HG03135 (cell line): Measurements from ENCODE around the gene HOXD3.

Experiments used
- ATAC-seq: cut with Tn5 transposase; IDR thresholded peaks from one replicate; pipeline ENCODE4 v1.9.1; 2021; ENCODE audit warnings: mild to moderate bottlenecking, moderate library complexity; ENCODE audit not compliant: unreplicated experiment

HOXD3 gene

GRCh38 chr2:176132205-176133171 lies 24.6 kb upstream of the HOXD3 start:
- ATAC-seq, result no peak

- ATAC-seq, result no peak
Measured at GRCh38 chr2:176133389-176133788, 23.7 kb upstream of the HOXD3 start.

DNA sequence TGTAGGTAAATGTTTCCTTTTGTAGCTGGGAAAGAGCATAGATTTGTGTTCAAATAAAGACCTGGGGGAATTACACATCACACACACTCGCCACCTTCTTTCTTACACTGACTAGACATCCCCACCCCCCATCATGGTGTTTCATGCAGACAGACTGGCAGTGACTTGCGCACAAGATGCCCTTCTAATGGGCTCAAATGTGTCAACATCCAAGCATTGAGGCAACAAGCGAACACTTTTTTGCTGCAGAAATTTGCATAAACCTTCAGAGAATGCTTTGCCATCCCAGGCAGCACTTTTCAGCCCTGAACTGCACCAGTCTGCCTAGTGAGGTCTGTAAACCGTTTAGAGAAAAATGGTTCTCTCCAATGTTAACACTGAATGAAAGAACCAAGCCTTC lies 23.1 kb upstream of the HOXD3 start:
- ATAC-seq, result no peak

DNA sequence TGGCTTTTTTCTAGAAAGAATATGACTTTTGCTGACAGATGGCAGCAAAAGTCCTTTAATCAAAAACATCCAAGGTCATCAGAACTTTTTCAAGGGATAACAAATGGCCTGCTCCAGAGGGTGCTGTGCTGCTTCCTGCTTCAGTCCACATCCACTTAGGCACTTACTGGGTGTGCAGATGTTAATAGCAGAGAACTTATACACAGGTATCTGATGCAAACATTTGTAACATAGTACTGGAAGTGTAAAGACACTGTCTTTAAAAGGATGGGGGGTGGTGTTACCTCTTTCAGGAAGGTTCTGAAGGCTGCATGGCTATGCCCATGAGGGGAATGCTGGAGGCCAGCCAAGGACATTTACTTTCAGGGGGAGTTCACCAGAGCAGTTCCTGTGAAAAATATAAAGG lies 22.1 kb upstream of the HOXD3 start:
- no peak for ATAC-seq

DNA sequence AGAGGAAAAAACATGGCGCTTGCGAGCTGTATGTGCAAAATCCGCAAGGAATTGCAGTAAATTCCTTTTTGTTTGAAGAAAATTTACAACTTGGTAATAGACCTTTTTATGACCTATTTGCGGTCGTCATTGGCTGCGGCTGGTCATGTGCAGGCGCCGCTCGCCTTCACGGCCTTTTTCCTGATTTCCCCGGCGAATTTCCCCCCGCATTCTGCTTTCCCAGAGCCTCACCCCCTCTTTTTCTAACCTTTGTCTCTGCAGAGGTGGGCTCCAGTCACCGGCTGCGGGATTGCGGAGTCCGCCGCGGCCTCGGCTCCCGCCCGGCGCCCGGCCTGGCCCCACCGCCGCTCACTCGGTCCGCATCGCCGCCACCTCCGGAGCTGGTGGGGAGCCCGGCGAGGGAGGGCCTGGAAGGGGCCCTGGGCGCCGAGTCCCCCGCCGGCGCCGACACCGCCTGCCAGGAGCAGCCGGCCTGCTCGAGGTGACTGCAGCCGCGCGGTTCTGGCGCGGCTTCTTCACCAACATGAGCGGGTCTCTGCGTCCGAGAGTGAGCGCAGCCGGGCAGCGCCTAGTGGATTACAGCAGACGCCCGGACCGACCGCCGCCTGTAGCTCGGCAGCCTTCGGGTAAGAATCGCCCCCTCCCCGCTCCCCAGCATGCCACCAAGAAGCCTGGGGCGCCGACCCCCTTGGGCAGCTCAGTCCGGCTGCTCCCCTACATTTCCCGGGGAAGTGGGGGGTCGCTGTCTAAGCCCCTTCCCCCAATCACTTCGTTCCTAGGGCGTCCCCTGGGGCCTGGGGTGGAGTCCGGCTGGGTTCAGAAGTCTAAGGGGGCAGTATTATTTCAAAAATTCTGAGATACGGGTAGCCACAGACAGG lies 20.5 kb upstream of the HOXD3 start:
- no peak for ATAC-seq

DNA sequence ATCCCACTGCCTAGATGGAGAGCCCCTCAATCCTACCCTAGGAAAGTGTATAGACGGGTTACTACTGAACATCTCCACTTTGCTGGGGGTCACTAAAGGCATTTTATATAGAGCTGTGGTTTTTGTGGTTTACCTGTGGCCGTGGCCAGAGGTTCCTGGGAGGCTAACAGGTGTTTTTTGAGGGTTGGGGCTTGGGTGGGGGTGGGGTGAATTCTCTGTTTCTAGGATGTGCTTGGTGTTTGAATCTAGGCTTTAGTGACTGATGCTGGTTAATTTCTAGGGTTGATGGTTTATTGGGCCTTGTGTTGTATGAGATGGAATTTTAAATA lies 19.9 kb upstream of the HOXD3 start:
- no peak for ATAC-seq

DNA sequence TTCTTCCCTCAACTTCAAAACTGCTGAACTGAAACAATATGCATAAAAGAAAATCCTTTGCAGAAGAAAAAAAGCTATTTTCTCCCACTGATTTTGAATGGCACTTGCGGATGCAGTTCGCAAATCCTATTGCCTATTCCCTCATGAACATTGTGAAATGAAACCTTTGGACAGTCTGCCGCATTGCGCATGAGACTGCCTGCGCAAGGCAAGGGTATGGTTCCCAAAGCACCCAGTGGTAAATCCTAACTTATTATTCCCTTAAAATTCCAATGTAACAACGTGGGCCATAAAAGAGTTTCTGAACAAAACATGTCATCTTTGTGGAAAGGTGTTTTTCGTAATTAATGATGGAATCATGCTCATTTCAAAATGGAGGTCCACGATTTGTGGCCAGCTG lies 19.2 kb upstream of the HOXD3 start:
- ATAC-seq, result no peak

DNA sequence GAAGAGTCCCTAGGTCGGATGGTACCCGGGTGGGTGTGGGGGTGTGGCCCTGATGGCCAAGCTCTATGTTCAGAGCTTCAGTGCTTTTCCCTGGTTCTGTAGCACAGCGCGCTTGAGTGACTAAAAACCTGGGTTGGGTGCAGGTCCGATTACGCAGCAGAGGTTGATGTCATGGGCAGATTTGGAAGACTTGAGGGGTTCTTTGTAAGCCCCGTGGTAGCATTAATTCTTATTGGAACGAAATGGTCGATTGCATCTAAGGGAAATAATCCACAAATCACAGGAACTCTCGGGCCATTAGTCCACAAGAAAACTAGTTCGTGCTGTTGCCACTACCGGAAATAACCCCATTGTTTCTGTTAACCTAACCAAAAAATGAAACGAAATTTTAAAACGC lies 18.6 kb upstream of the HOXD3 start:
- ATAC-seq, result no peak

GRCh38 chr2:176138923-176139660 lies 18.0 kb upstream of the HOXD3 start:
- ATAC-seq, result no peak

DNA sequence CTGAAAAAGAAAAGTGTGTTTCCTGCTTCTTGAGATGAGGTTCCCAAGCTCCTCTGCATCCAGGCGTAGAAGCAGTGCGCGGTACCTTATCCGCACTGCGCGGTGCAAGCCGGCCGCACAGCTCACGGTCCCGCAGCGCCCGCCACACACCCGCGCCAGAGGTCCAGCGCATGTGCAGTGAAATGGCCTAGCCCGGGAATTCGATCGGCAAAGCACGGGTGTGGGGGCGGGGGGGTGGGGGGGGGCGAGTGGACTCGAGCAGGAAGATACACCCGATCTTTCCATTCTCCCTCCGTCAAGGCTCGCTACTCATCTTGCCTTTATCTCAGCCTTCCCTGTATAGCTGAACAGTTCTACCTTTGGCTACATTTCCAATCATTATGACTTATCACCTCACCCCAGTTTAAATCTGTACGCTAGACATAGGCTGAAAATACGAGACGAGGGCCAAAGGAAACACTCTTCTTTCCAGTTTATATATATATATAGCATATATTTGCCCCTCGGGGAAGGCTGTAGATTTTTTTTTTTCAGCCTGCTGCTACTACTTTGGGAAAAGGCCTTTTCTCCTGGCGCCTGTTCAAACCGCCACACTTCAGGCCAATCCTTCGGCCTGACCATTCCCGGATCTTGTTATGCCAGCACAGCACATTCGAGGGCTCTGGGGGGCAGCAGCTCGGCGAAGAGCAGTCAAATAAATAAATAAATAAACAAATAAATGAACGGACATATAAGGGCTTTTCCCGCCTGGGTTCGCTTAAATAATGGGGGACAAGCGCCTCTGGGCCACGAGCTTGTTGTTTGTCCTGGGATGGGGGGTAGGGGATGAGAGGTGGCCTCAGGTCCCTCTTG lies 17.2 kb upstream of the HOXD3 start:
- no peak for ATAC-seq

GRCh38 chr2:176140513-176141317 lies 16.4 kb upstream of the HOXD3 start:
- ATAC-seq, result peak; percentile 92

DNA sequence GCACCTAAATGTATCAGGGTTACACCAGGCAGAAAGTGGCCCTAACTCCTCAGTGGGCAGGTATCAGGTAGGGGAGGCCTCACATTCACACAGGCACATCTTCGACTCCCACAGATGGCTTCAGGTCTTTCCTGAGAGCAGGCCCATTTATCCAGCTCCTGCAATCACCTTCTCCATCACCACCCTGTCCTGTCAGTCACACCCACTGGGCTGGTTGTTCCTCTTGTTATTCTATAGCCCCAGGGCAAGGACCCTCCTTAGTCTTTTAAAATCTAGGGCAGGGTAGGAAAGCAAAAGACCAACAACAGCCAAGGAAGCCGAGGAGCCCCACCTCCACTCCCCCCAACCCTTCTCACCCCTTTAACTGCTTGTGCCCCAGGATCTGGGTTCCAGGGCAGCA lies 14.8 kb upstream of the HOXD3 start:
- ATAC-seq, result no peak

- no peak for ATAC-seq
Measured at GRCh38 chr2:176145085-176145969, 11.8 kb upstream of the HOXD3 start.

DNA sequence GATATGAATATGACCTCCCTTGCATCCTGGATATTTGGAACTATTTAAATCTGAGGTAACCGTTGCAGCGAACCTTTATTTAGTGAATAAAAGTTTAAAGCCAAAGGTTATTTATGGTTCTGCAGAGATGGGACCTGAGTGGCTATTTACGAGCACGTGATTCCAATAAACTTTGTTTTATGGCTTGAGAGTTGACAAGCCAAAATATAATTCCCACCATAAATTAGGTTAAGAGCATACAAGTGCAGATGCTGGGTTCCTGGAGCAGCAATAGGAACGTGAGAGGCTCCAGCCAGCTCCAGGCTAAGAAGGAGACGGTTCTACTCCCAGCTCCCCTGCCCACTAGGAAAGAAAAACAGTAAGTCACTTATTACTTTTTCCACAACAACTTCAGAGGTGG lies 11.0 kb upstream of the HOXD3 start:
- ATAC-seq, result no peak

- ATAC-seq, result no peak
Measured at GRCh38 chr2:176146645-176147044, 10.5 kb upstream of the HOXD3 start.

DNA sequence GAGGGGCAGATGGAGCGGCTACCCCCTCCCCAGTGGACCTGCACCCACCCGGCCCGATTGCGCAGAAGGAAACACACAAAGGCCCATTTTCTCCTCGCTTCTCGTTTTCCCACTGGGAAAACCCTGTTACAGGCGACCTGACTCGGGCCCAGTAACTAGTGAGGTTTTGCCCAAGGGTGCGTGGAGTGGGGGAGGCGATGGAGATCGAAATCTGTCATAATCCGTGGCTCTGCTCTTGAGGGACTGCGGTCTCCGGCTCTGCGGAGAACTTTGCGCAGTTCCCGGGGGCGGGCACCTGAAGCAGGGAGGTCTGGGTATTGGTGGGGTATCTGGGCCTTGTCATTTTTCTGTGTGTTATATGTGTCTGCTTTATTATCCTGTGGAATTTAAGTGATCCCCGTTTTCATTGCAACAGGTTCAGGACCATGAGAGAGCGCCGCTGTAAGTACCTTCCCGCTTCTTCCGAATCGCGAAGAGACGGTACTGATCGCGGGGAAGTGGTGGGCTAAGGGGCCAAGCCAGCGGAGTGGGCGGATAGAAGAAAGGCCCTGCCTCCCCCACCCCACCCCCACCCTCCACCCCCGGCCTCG lies 9.8 kb upstream of the HOXD3 start:
- ATAC-seq, result no peak

DNA sequence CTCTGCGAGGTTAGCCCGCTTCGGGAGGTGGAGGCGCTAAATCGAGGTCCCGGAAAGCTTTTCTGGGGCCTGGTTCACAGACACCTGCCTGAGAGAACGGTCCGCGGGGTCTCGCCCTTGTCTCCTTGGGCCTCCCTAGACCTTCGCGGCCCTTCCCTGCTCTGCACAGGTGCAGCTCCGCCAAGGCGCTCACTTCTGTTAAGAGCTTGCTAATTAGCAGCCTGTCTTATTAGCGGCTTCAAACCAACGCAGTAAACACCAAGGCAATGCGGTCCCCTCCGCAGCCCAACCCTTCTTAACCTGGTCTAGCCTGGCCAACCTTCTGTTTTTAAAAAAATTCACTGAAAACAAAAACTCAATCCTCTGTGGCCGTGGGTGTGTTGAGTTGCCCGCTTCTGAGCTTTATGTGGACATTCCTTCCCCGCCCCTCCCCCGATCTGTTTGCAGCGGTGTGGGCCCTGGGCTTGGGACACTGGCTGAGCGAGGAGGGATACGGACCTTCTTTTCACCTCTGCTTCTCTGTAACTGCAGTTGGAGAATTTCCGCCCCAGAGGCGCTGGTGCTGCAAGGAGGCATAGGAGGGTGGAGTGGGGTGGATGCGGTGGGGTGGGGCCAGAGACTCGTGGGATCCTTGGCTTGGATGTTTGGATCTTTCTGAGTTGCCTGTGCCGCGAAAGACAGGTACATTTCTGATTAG lies 9.2 kb upstream of the HOXD3 start:
- no peak for ATAC-seq
